Activated B cell treated with CpG ODN at 0.5 μM for 24 hours (primary cell): ENCODE measurements around the gene PACRG. TPM values are rescaled to one million over a fixed set of nuclear protein-coding genes. Genes with fewer than 3 reads are reported as not detected.
"Not testable (repeated sequence)": the region's sequence is repeated elsewhere in the genome, so short reads cannot be mapped to it uniquely, and the experiment has no call there.

Experiments
- ATAC-seq: fragments of 200-7000 bp; cut with Tn5 transposase; one replicate; pipeline ENCODE4 v1.10.0; 2021; ENCODE audit warnings: low read depth, mild to moderate bottlenecking, moderate library complexity
- CTCF ChIA-PET: fragments of 350-600 bp; sonication (Branson Sonifier 250); formaldehyde crosslinking; loops from one replicate; lab custom pipeline; 2021; ENCODE audit warnings: antibody characterized with exemption; lab: Charles Lee
- POLR2A ChIA-PET: fragments of 350-600 bp; sonication (Branson Sonifier 250); formaldehyde crosslinking; loops from one replicate; lab custom pipeline; 2021; ENCODE audit warnings: antibody characterized with exemption; lab: Charles Lee
- DNase-seq: peaks from one replicate; pipeline ENCODE4 v3.0.0; 2022
- H3K27ac Mint-ChIP-seq: one replicate; pipeline ENCODE4 v1.8.0; 2020; ENCODE audit warnings: mixed read lengths
- H3K27me3 Mint-ChIP-seq: one replicate; pipeline ENCODE4 v1.8.0; 2021; ENCODE audit warnings: mixed read lengths
- H3K36me3 Mint-ChIP-seq: one replicate; pipeline ENCODE4 v1.8.0; 2021; ENCODE audit warnings: low read depth, mixed read lengths
- H3K4me1 Mint-ChIP-seq: one replicate; pipeline ENCODE4 v1.8.0; 2021; ENCODE audit warnings: mixed read lengths
- H3K4me3 Mint-ChIP-seq: one replicate; pipeline ENCODE4 v1.8.0; 2020; ENCODE audit warnings: mild to moderate bottlenecking, mixed read lengths
- H3K9me3 Mint-ChIP-seq: one replicate; pipeline ENCODE4 v1.8.0; 2020; ENCODE audit warnings: mixed read lengths
- CTCF ChIP-seq: fragments of 200-600 bp; IDR thresholded peaks from one replicate; pipeline ENCODE4 v1.8.0; 2022; ENCODE audit warnings: antibody characterized with exemption, mild to moderate bottlenecking
- intact Hi-C: fragments of 100-400 bp; cut with micrococcal nuclease; formaldehyde crosslinking; loops from one replicate; pipeline ENCODE4 v1.15.1; 2024
- total RNA-seq: library from RNA; stranded (reverse); gene quantifications from 2 replicates; pipeline ENCODE4 v1.2.3, GENCODE V29; 2022

Gene PACRG
- total RNA-seq = not detected in 2 replicates

DNA sequence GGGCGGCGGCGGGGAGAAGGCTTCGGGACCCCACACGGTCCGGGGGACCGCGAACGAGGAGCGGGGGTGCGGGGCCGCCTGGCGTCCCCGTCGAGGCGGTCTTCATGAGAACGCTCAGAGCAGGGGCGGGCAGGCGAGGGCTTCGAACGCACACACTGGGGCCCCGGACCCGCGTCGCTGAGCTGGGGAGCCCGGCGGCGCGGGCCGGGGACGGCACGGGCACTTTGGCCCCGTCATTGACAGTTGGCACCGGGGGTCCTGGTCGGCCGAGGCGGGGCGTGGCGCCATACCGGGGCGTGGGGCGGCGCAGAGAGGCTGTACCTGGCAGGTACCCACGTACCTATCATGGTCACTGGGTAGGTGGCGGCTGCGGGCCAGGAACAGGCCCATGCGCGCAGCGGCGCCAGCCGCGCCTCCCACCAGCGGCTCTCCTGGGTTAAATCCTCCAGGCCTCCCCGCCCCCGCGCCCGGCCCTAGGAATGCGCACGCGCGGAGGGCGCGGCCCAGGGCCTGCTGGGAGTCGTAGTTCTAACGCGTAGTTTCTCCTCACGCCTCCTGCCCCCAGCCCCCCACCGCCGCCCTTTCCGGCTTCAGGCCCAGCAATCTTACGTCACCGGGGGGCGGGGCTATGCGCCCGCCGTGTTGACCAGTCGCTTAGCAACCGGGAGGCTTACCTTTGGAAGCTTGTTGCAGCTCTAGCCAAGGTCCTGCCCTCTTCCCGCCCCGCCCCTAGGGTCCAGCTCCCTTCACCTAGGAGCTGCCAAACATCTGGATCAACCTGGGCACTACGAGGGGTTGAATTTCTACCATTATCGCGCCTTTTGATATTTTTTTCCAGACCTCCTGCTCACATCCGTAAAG is at the start of gene PACRG, which contains the start of gene PRKN:
PACRG (plus strand) TSS at position 653 of the 861 bp plus-strand sequence.
PRKN (minus strand) TSS at position 445 of the 861 bp plus-strand sequence.
- ATAC-seq = peak; percentile 93
- peaks cover 10% of the 10 kb centered on the region for H3K4me1 Mint-ChIP-seq

GRCh38 chr6:162678896-162679295 is 48.9 kb upstream of the PACRG start:
- H3K27ac Mint-ChIP-seq, H3K27me3 Mint-ChIP-seq, ATAC-seq, CTCF ChIA-PET, DNase-seq, H3K4me3 Mint-ChIP-seq, H3K9me3 Mint-ChIP-seq, POLR2A ChIA-PET, intact Hi-C loops, H3K36me3 Mint-ChIP-seq, H3K4me1 Mint-ChIP-seq: not testable (repeated sequence)

More for the DNA sequence above, at the start of gene PACRG, which contains the start of gene PRKN:
- DNase-seq = peak; percentile 98
- intact Hi-C loops = loop anchor here (1.0 to 5.0 kb wide), 4 partner anchors 686 to 1736 kb away; partner anchors contain the start of gene MAP3K4
- no peaks in the 10 kb centered on the region for H3K36me3 Mint-ChIP-seq
- TF ChIP-seq CTCF = no peak
- no peaks in the 10 kb centered on the region for H3K9me3 Mint-ChIP-seq
- peak within 1 kb of the TSS; percentile 81 for H3K27ac Mint-ChIP-seq
- POLR2A ChIA-PET = no interaction called here
- CTCF ChIA-PET = no interaction called here
- H3K27me3 Mint-ChIP-seq = no peaks in the 10 kb centered on the region
- peak within 1 kb of the TSS; percentile 95 for H3K4me3 Mint-ChIP-seq

DNA sequence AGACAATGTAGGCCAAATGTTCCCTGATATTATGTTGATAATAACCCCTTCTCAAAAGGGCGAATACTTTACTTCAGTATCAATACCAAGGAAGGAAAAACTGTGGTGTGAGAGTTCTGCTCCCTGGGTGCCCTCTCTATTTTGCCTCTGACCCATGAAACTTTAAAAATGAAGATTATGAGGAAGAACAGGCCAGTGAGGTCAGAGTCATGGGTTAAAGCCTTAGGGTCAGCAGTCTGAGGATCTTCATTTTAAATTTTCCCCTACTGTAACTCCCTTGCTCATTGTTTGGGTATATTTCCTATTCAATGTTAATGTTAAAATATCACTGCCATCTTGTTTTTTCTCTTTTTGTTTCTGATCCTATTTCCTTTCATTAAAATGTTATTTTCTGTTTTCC is 48.1 kb upstream of the PACRG start:
- H3K4me3 Mint-ChIP-seq = no peak overlapping the region
- H3K27ac Mint-ChIP-seq = no peak overlapping the region
- peaks cover 3% of the 10 kb centered on the region for H3K9me3 Mint-ChIP-seq
- intact Hi-C loops = no loop called here
- ATAC-seq = no peak
- H3K36me3 Mint-ChIP-seq = no peaks in the 10 kb centered on the region
- POLR2A ChIA-PET = no interaction called here
- DNase-seq = no peak
- H3K4me1 Mint-ChIP-seq = no peaks in the 10 kb centered on the region
- CTCF ChIA-PET = no interaction called here
- H3K27me3 Mint-ChIP-seq = no peaks in the 10 kb centered on the region
- no peak for TF ChIP-seq CTCF

DNA sequence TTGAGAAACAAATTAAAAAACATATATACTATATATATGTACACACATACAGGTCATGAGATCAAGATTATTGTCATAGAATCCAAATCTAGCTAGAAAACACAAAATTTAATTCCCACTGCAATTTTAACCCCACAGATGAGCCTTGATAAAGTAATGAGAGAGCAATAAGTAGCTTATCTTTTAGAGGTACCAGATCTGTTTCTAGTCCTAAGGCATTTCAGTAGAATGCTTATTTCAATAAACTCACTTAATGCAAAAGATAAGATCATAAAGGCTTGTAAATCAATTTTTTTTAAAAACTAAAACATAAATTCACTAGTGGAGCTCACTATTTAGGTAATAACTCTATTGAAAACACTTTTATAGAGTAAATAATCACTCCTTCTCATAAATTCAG is 47.4 kb upstream of the PACRG start:
- Mint-ChIP-seq H3K27me3 (no peaks in the 10 kb centered on the region), H3K9me3 (peaks cover 3% of the 10 kb centered on the region), H3K4me1 (no peaks in the 10 kb centered on the region), H3K36me3 (no peaks in the 10 kb centered on the region), H3K27ac (no peak overlapping the region), H3K4me3 (no peak overlapping the region)
- intact Hi-C loops = no loop called here
- no peak for TF ChIP-seq CTCF
- ATAC-seq = no peak
- no peak for DNase-seq
- ChIA-PET CTCF (no interaction called here), POLR2A (no interaction called here)

DNA sequence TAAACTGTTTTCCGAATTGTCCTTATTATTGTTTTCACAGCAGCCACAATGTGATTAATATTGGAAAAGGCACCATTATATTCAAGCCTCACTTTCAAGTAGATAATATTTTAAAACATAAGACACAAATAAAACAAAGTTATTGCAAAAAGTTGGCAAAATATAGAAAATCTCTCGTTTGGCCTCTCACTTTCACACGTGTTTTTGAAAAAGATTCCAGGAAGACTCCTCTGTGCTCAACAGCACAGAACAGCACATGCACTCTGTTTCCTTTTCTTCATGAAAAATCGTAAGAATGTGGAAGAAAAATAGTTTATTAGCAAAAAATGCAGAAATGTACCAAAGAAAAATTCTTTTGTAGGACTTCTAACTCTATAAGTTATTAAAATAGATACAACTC is 46.9 kb upstream of the PACRG start:
- no peaks in the 10 kb centered on the region for H3K27me3 Mint-ChIP-seq
- intact Hi-C loops = no loop called here
- no peak overlapping the region for H3K4me3 Mint-ChIP-seq
- CTCF ChIA-PET = no interaction called here
- DNase-seq (no peak), ATAC-seq (no peak)
- no peak for TF ChIP-seq CTCF
- peaks cover 3% of the 10 kb centered on the region for H3K9me3 Mint-ChIP-seq
- H3K4me1 Mint-ChIP-seq = no peaks in the 10 kb centered on the region
- no peak overlapping the region for H3K27ac Mint-ChIP-seq
- POLR2A ChIA-PET = no interaction called here
- H3K36me3 Mint-ChIP-seq = no peaks in the 10 kb centered on the region
